Measurements from ENCODE around the gene CROCC2.

GRCh38 chr2:240946046-240946445 lies 39.9 kb downstream of the CROCC2 start:
- TF ChIP-seq ELF4 (IDR thresholded peaks at IDR 0.05): no peak
- TF ChIP-seq FOXM1 (IDR thresholded peaks at IDR 0.05; ENCODE audit: borderline replicate concordance): no peak
